Activated naive CD4-positive, alpha-beta T cell treated with anti-CD3 and anti-CD28 coated beads, Interleukin-2, amount 50 U/mL, for 24 hours (primary cell): ENCODE results near the gene CEP162.

Experiments used
- H3K27ac Mint-ChIP-seq: one replicate; pipeline ENCODE4 v1.8.0; 2021; ENCODE audit warnings: mild to moderate bottlenecking, mixed read lengths
- H3K27me3 Mint-ChIP-seq: one replicate; pipeline ENCODE4 v1.8.0; 2021; ENCODE audit warnings: mixed read lengths
- H3K36me3 Mint-ChIP-seq: one replicate; pipeline ENCODE4 v1.8.0; 2021; ENCODE audit warnings: mixed read lengths
- H3K4me1 Mint-ChIP-seq: one replicate; pipeline ENCODE4 v1.8.0; 2021; ENCODE audit warnings: mixed read lengths
- H3K4me3 Mint-ChIP-seq: one replicate; pipeline ENCODE4 v1.8.0; 2021; ENCODE audit warnings: mild to moderate bottlenecking, mixed read lengths
- H3K9me3 Mint-ChIP-seq: one replicate; pipeline ENCODE4 v1.8.0; 2021; ENCODE audit warnings: mixed read lengths

Gene CEP162

GRCh38 chr6:84227434-84228197 is at the start of gene CEP162:
Gene CEP162, minus strand, starts transcription at chr6:84227643. Its CDS starts 1,250 bp downstream, at chr6:84226393.
- H3K4me1 Mint-ChIP-seq: peaks cover 28% of the 10 kb centered on the region
- no peaks in the 10 kb centered on the region for H3K9me3 Mint-ChIP-seq
- no peaks in the 10 kb centered on the region for H3K36me3 Mint-ChIP-seq

GRCh38 chr6:84274856-84275255 is 47.4 kb upstream of the CEP162 start:
- Mint-ChIP-seq H3K36me3 (no peaks in the 10 kb centered on the region), H3K27me3 (peaks cover 13% of the 10 kb centered on the region), H3K4me1 (no peaks in the 10 kb centered on the region), H3K9me3 (no peaks in the 10 kb centered on the region), H3K4me3 (no peak overlapping the region), H3K27ac (no peak overlapping the region)

More at GRCh38 chr6:84227434-84228197, at the start of gene CEP162:
- H3K4me3 Mint-ChIP-seq: peak within 1 kb of the TSS; percentile 100
- peaks cover 3% of the 10 kb centered on the region for H3K27me3 Mint-ChIP-seq
- H3K27ac Mint-ChIP-seq: peak within 1 kb of the TSS; percentile 96

- no peak overlapping the region for H3K4me3 Mint-ChIP-seq
- no peaks in the 10 kb centered on the region for H3K9me3 Mint-ChIP-seq
- peaks cover 12% of the 10 kb centered on the region for H3K27me3 Mint-ChIP-seq
- H3K27ac Mint-ChIP-seq: no peak overlapping the region
- no peaks in the 10 kb centered on the region for H3K36me3 Mint-ChIP-seq
- H3K4me1 Mint-ChIP-seq: no peaks in the 10 kb centered on the region
These were observed 45.8 kb upstream of the CEP162 start for GRCh38 chr6:84273048-84273809.

GRCh38 chr6:84272298-84272697 is 44.9 kb upstream of the CEP162 start:
- H3K27ac Mint-ChIP-seq: no peak overlapping the region
- no peaks in the 10 kb centered on the region for H3K4me1 Mint-ChIP-seq
- peaks cover 12% of the 10 kb centered on the region for H3K27me3 Mint-ChIP-seq
- H3K4me3 Mint-ChIP-seq: no peak overlapping the region
- no peaks in the 10 kb centered on the region for H3K9me3 Mint-ChIP-seq
- H3K36me3 Mint-ChIP-seq: no peaks in the 10 kb centered on the region

GRCh38 chr6:84271061-84271716 is 43.7 kb upstream of the CEP162 start:
- no peaks in the 10 kb centered on the region for H3K36me3 Mint-ChIP-seq
- no peak overlapping the region for H3K27ac Mint-ChIP-seq
- H3K27me3 Mint-ChIP-seq: peaks cover 13% of the 10 kb centered on the region
- H3K9me3 Mint-ChIP-seq: no peaks in the 10 kb centered on the region
- H3K4me1 Mint-ChIP-seq: no peaks in the 10 kb centered on the region
- no peak overlapping the region for H3K4me3 Mint-ChIP-seq

GRCh38 chr6:84269947-84270733 is 42.7 kb upstream of the CEP162 start:
- no peaks in the 10 kb centered on the region for H3K9me3 Mint-ChIP-seq
- H3K4me1 Mint-ChIP-seq: no peaks in the 10 kb centered on the region
- H3K4me3 Mint-ChIP-seq: no peak overlapping the region
- H3K36me3 Mint-ChIP-seq: no peaks in the 10 kb centered on the region
- peaks cover 13% of the 10 kb centered on the region for H3K27me3 Mint-ChIP-seq
- H3K27ac Mint-ChIP-seq: no peak overlapping the region

- H3K27ac Mint-ChIP-seq: no peak overlapping the region
- H3K4me3 Mint-ChIP-seq: no peak overlapping the region
- no peaks in the 10 kb centered on the region for H3K36me3 Mint-ChIP-seq
- H3K27me3 Mint-ChIP-seq: peaks cover 9% of the 10 kb centered on the region
- H3K4me1 Mint-ChIP-seq: no peaks in the 10 kb centered on the region
- no peaks in the 10 kb centered on the region for H3K9me3 Mint-ChIP-seq
These were observed 41.3 kb upstream of the CEP162 start for GRCh38 chr6:84268781-84269180.

- Mint-ChIP-seq H3K4me3 (no peak overlapping the region), H3K9me3 (no peaks in the 10 kb centered on the region), H3K27ac (no peak overlapping the region)
These were observed 36.1 kb upstream of the CEP162 start for GRCh38 chr6:84263557-84263956.

GRCh38 chr6:84260926-84261325 is 33.5 kb upstream of the CEP162 start:
- no peaks in the 10 kb centered on the region for H3K36me3 Mint-ChIP-seq
- no peaks in the 10 kb centered on the region for H3K9me3 Mint-ChIP-seq
- peaks cover 10% of the 10 kb centered on the region for H3K27me3 Mint-ChIP-seq

More at GRCh38 chr6:84263557-84263956, 36.1 kb upstream of the CEP162 start:
- H3K27me3 Mint-ChIP-seq: peaks cover 9% of the 10 kb centered on the region
- H3K36me3 Mint-ChIP-seq: no peaks in the 10 kb centered on the region
- H3K4me1 Mint-ChIP-seq: no peaks in the 10 kb centered on the region

GRCh38 chr6:84260196-84260595 is 32.8 kb upstream of the CEP162 start:
- Mint-ChIP-seq H3K27me3 (peaks cover 12% of the 10 kb centered on the region), H3K4me3 (no peak overlapping the region), H3K36me3 (no peaks in the 10 kb centered on the region), H3K4me1 (no peaks in the 10 kb centered on the region), H3K27ac (no peak overlapping the region), H3K9me3 (no peaks in the 10 kb centered on the region)

More at GRCh38 chr6:84260926-84261325, 33.5 kb upstream of the CEP162 start:
- Mint-ChIP-seq H3K4me1 (no peaks in the 10 kb centered on the region), H3K27ac (no peak overlapping the region), H3K4me3 (no peak overlapping the region)

- Mint-ChIP-seq H3K36me3 (no peaks in the 10 kb centered on the region), H3K4me1 (no peaks in the 10 kb centered on the region), H3K27me3 (peaks cover 14% of the 10 kb centered on the region), H3K27ac (no peak overlapping the region), H3K9me3 (no peaks in the 10 kb centered on the region), H3K4me3 (no peak overlapping the region)
These were observed 31.4 kb upstream of the CEP162 start for GRCh38 chr6:84258866-84259265.

- no peaks in the 10 kb centered on the region for H3K4me1 Mint-ChIP-seq
- H3K4me3 Mint-ChIP-seq: no peak overlapping the region
- H3K36me3 Mint-ChIP-seq: no peaks in the 10 kb centered on the region
- no peak overlapping the region for H3K27ac Mint-ChIP-seq
- no peaks in the 10 kb centered on the region for H3K9me3 Mint-ChIP-seq
- H3K27me3 Mint-ChIP-seq: peaks cover 20% of the 10 kb centered on the region
These were observed 30.8 kb upstream of the CEP162 start for GRCh38 chr6:84258268-84258667.

GRCh38 chr6:84255641-84256040 is 28.2 kb upstream of the CEP162 start:
- H3K9me3 Mint-ChIP-seq: no peaks in the 10 kb centered on the region
- no peaks in the 10 kb centered on the region for H3K36me3 Mint-ChIP-seq
- H3K4me1 Mint-ChIP-seq: no peaks in the 10 kb centered on the region
- H3K4me3 Mint-ChIP-seq: no peak overlapping the region
- peaks cover 26% of the 10 kb centered on the region for H3K27me3 Mint-ChIP-seq
- no peak overlapping the region for H3K27ac Mint-ChIP-seq

- Mint-ChIP-seq H3K4me3 (no peak overlapping the region), H3K9me3 (no peaks in the 10 kb centered on the region), H3K36me3 (no peaks in the 10 kb centered on the region), H3K27ac (no peak overlapping the region), H3K27me3 (peaks cover 26% of the 10 kb centered on the region), H3K4me1 (no peaks in the 10 kb centered on the region)
These were observed 25.9 kb upstream of the CEP162 start for GRCh38 chr6:84253380-84253779.

- Mint-ChIP-seq H3K36me3 (no peaks in the 10 kb centered on the region), H3K27ac (no peak overlapping the region), H3K9me3 (no peaks in the 10 kb centered on the region), H3K27me3 (peaks cover 26% of the 10 kb centered on the region), H3K4me3 (no peak overlapping the region), H3K4me1 (no peaks in the 10 kb centered on the region)
These were observed 24.6 kb upstream of the CEP162 start for GRCh38 chr6:84251891-84252539.
